ENCODE data around the gene PTPN14.

GRCh38 chr1:214330715-214331114, 220.7 kb downstream of the PTPN14 start:
- TF ChIP-seq CTCF (IDR thresholded peaks at IDR 0.05 in 2 of 3, conservative IDR thresholded peaks at IDR 0.05 in 1 of 3; ENCODE audit: borderline replicate concordance in 1 of 3, insufficient read depth in 1 of 3, low read depth in 2 of 3, low read length in 2 of 3), result no peak
- TF ChIP-seq EZH2phosphoT487 (IDR thresholded peaks at IDR 0.05; ENCODE audit: borderline replicate concordance), result no peak
- TF ChIP-seq POLR2A (IDR thresholded peaks at IDR 0.05; ENCODE audit: borderline replicate concordance, extremely low read depth, insufficient read depth, insufficient read length), result no peak
- no peak for TF ChIP-seq RAD21 (IDR thresholded peaks at IDR 0.05; ENCODE audit: low read depth)
- no peak for TF ChIP-seq FOSL1 (IDR thresholded peaks at IDR 0.05; ENCODE audit: low read depth)
- TF ChIP-seq EZH2 (IDR thresholded peaks at IDR 0.05), result no peak
